ENCODE measurements around the gene HS3ST3B1.
A peak's percentile ranks its signal among the peaks of the same experiment; 100 is the strongest.

Gene HS3ST3B1

DNA sequence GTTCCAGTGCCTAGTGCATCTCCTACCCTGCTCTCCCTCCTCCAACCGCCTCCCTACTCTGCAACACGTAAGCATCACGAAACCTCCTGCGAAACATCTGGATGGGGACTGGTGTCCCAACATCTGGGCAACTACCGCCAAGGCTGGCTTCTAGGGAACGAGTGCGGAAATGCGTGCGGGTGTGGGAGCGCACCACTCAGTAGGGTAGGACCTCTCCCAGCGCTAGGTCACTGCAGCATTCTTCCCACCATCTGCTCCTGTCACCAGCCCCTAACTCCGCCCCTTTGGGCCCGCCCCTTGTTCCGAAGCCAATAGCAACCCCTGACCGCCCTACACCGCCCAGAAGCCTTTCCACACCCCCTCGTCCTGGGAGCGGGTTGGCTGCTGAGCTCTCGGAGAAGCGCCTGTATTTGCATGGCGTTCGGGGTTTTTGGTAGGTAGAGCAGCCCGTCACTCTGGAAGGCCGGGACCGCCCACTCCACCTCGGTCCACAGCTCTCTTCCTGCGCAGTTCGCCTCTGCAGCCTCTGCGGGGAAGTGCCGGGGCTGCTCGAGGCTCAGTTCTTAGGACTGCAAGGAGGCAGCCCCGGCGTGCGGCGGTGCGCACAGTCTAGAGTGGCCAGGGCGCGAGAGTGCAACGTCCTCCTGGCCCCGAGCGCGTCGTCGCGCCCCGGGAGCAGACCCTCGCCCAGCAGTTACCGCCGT lies at the start of gene HS3ST3B1:
Gene HS3ST3B1 (plus strand): TSS at position 507 of the 704 bp plus-strand sequence. CDS start 438 bp downstream, outside the sequence.
- DNase-seq (ENCODE audit: low spot score): peak; percentile 55

DNA sequence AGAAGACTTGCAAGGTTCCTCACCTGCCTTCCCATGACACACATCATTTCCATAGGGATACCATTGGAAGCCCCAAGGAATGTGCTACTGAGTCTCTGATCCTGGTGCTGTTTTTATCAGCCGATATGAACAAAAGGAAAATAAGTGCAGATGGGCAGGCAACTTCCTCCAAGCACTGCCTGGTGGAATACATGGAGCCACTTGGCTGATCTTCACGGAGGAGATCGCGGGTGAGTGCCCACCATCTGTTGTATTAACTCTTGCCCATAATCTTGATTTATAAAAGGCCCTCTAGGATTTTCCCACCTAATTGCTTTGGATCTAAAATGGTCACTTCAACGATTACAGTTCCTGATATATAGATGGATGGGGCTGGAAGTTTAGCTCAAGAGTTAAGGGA lies 39.5 kb upstream of the HS3ST3B1 start:
- no peak for DNase-seq (ENCODE audit: low spot score)

- no peak for DNase-seq (ENCODE audit: low spot score)
Measured at GRCh38 chr17:14268264-14268663, 32.6 kb upstream of the HS3ST3B1 start.

DNA sequence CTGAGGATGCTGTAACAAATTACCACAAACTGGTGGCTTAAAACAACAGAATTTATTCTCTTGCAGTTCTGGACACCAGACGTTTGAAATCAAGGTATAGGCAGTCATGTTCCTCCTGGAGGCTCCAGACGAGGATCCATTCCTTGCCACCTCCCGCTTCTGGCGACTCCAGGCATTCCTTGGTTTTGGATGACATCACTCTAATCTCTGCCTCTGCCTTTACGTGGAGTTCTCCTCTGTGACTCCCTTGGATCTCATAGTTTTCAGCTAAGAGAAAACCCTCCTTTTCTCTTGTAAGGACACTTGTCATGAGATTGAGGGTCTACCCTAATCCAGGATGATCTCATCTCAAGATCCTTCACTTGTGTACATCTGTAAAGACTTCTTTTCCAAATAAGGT lies 31.4 kb upstream of the HS3ST3B1 start:
- DNase-seq (ENCODE audit: low spot score): no peak

GRCh38 chr17:14270508-14270907 lies 30.4 kb upstream of the HS3ST3B1 start:
- DNase-seq (ENCODE audit: low spot score): no peak

DNA sequence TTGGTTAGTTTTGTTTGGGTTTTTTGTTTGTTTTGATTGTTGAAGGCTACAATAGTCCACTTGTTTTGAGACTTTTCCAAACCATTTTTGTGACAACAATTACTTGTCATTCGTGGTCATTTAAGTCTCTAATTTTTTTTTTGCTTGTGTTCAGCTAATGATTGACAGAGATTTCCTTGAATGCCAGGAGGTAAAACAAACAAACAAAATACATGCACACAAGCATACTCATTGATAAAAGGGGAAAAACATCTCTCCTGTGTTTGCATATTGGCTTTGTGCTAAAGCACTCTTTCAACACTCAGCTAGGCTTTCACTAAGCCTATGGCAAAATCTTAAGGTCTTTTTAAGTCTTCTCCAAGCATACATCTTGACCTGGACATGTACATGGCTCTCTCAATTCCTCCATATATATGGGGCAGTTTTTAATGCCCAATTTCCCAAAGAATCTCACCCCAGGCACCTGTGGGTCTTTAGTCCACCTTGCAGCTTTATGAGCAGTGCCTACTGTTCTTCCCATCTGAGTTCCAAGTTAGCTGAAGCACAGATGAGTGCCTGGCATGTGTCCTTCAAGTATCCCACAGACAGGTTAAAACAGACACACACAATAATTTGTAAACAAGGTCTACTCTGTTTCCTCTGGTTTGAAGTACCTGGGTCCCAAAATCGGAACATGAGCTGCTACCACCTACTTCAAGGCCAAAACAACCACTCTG lies 24.2 kb upstream of the HS3ST3B1 start:
- DNase-seq (ENCODE audit: low spot score): no peak

- no peak for DNase-seq (ENCODE audit: low spot score)
Measured at GRCh38 chr17:14281530-14281929, 19.4 kb upstream of the HS3ST3B1 start.

DNA sequence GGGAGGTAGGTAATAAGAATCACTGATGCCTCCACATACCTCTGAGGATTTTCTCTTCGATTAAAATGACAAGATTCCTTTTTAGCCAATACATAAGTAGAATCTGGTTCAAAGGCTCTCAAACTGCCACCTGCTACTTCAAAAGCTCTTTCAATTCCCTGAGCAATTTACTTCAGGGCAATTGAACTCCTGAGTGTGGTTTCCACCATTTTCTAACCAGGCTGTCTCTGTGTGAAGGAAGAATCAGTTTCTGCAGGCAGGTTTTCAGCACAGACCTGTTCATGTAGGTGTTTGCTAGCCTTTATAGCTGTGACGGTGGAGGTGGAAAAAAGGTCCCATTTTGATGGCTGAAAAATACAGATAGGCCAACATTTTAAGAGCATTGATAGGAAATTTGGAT lies 18.2 kb upstream of the HS3ST3B1 start:
- DNase-seq (ENCODE audit: low spot score): no peak

GRCh38 chr17:14289162-14289561 lies 11.7 kb upstream of the HS3ST3B1 start:
- DNase-seq (ENCODE audit: low spot score): no peak

DNA sequence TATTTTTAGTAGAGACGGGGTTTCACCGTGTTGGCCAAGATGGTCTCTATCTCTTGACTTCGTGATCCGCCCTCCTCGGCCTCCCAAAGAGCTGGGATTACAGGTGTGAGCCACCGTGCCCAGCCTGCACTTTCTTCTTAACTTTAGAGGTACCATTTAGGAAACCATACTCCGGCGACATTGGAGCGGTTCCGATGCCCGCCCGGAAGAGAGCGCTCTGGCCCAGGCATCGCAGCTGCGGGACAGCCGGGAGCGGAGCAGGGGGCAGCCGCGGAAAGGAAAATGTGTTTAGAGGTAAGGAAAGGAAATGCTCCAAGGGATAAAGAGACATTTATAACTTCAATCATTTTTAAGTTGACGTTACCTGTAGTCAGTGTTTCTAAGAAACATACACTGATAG lies 6.0 kb upstream of the HS3ST3B1 start:
- DNase-seq (ENCODE audit: low spot score): no peak

GRCh38 chr17:14295676-14296075 lies 5.2 kb upstream of the HS3ST3B1 start:
- no peak for DNase-seq (ENCODE audit: low spot score)

- DNase-seq (ENCODE audit: low spot score): no peak
Measured at GRCh38 chr17:14296166-14296910, 4.5 kb upstream of the HS3ST3B1 start.

- no peak for DNase-seq (ENCODE audit: low spot score)
Measured at GRCh38 chr17:14297161-14297851, 3.6 kb upstream of the HS3ST3B1 start.

- no peak for DNase-seq (ENCODE audit: low spot score)
Measured at GRCh38 chr17:14298221-14298946, 2.5 kb upstream of the HS3ST3B1 start.

- no peak for DNase-seq (ENCODE audit: low spot score)
Measured at GRCh38 chr17:14298947-14299279, 2.0 kb upstream of the HS3ST3B1 start.

DNA sequence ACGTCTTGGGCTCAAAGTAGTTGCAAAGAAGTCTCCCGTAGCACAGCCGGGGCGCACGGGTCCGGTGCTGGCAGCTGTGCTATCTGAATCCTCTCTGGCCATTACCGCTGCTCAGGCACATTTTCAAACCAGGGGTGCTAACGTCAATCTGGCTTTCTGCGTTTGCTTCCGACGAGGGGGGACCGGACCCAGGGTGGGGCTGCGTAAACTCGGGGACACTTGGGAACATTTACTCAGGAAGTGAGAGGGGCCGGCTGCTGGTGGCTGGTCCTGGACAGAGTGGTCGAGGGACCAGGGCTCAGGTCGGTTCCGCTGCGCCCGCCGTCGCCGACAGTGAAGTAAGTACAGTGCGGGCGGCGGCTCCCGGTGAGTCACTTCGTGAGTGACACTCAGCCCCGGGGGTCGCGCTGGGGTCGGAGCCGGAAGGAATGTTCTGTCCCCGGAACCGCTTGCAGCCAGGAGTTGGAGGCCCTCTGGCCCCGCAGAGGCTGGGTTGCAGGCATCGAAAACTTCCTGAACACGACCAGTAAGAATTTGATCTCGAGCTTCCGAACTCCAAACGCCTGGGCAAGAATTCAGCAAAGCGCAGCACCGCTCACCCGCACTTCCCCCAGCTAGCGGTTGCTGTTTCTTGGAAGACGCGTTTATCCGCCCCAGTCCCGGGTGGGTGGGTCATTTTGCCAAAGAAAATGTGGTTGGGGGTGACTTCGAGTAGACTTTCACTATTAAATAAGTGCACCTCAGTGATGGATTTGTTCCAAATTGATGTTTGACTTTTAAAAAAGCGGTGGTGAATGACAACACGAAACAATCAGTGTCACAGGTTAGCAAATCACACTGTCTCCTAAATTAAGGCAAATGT lies 1.4 kb upstream of the HS3ST3B1 start:
- no peak for DNase-seq (ENCODE audit: low spot score)

GRCh38 chr17:14301279-14302090 lies 604 bp downstream of the HS3ST3B1 start:
- no peak for DNase-seq (ENCODE audit: low spot score)

GRCh38 chr17:14302091-14302430 lies 1.2 kb downstream of the HS3ST3B1 start:
- no peak for DNase-seq (ENCODE audit: low spot score)

- DNase-seq (ENCODE audit: low spot score): peak; percentile 24
Measured at GRCh38 chr17:14302431-14303099, 1.7 kb downstream of the HS3ST3B1 start.
